GM12878 (cell line): ENCODE data around the gene CELF2.

Source experiments
- BHLHE40 ChIP-seq, 2 experiments: fragments of 450-650 bp in 1 of 2; IDR thresholded peaks; 2 replicates each; pipeline ENCODE4 v1.6.1; 2011 to 2017; ENCODE audit warnings: low read depth in 2 of 2, borderline replicate concordance in 1 of 2, improper control_type of control experiment in 1 of 2, low read length in 1 of 2, mild to moderate bottlenecking in 1 of 2
- CBX3 ChIP-seq: fragments of 200-600 bp; sonication (generic); IDR thresholded peaks from 2 replicates; pipeline ENCODE4 v1.6.1; 2016; ENCODE audit warnings: low read depth, borderline replicate concordance
- ZZZ3 ChIP-seq: IDR thresholded peaks from 2 replicates; pipeline ENCODE4 v1.6.1; 2011; ENCODE audit warnings: low read depth; ENCODE audit not compliant: control insufficient read depth, insufficient read length

- no peak for TF ChIP-seq BHLHE40 (IDR thresholded peaks at IDR 0.05; ENCODE audit: borderline replicate concordance in 1 of 2, low read depth in 2 of 2, low read length in 1 of 2)
- no peak for TF ChIP-seq ZZZ3
- no peak for TF ChIP-seq CBX3
These were observed 140.4 kb downstream of the CELF2 start for GRCh38 chr10:11158080-11158479.
